ENCODE data around the gene CBFA2T2.

GRCh38 chr20:33561692-33562601 is 72.1 kb downstream of the CBFA2T2 start:
- TF ChIP-seq, protein P1, sequence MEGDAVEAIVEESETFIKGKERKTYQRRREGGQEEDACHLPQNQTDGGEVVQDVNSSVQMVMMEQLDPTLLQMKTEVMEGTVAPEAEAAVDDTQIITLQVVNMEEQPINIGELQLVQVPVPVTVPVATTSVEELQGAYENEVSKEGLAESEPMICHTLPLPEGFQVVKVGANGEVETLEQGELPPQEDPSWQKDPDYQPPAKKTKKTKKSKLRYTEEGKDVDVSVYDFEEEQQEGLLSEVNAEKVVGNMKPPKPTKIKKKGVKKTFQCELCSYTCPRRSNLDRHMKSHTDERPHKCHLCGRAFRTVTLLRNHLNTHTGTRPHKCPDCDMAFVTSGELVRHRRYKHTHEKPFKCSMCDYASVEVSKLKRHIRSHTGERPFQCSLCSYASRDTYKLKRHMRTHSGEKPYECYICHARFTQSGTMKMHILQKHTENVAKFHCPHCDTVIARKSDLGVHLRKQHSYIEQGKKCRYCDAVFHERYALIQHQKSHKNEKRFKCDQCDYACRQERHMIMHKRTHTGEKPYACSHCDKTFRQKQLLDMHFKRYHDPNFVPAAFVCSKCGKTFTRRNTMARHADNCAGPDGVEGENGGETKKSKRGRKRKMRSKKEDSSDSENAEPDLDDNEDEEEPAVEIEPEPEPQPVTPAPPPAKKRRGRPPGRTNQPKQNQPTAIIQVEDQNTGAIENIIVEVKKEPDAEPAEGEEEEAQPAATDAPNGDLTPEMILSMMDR (IDR thresholded peaks at IDR 0.05), result no peak
- TF ChIP-seq REST (IDR thresholded peaks at IDR 0.05; ENCODE audit: insufficient read depth in 1 of 2, low read depth in 2 of 2, low read length in 1 of 2) (no peak), POLR2AphosphoS5 (IDR thresholded peaks at IDR 0.05; ENCODE audit: low read depth, low read length) (no peak)

Data from Panc1 (cell line).